GM18505 (cell line): ENCODE measurements around the gene IPO4.

Experiments used
- ATAC-seq: cut with Tn5 transposase; IDR thresholded peaks from one replicate; pipeline ENCODE4 v1.9.1; 2021; ENCODE audit not compliant: unreplicated experiment
- POLR2A ChIP-seq: IDR thresholded peaks from 4 replicates; pipeline ENCODE4 v1.6.1; 2011; ENCODE audit warnings: borderline replicate concordance; ENCODE audit not compliant: insufficient read depth, insufficient read length; ENCODE audit errors: extremely low read depth

IPO4 gene

GRCh38 chr14:24136684-24137528 lies 51.7 kb downstream of the IPO4 start:
- no peak for ATAC-seq
- no peak for TF ChIP-seq POLR2A

GRCh38 chr14:24135834-24136683 lies 52.6 kb downstream of the IPO4 start, which contains the start of gene PSME1:
PSME1 (plus strand) TSS chr14:24136194; CDS start chr14:24136263, 69 bp downstream.
- peak; percentile 85 for ATAC-seq
- TF ChIP-seq POLR2A, result peak; percentile 62

- ATAC-seq, result no peak
- no peak for TF ChIP-seq POLR2A
Measured at GRCh38 chr14:24135584-24135833, 53.1 kb downstream of the IPO4 start.

DNA sequence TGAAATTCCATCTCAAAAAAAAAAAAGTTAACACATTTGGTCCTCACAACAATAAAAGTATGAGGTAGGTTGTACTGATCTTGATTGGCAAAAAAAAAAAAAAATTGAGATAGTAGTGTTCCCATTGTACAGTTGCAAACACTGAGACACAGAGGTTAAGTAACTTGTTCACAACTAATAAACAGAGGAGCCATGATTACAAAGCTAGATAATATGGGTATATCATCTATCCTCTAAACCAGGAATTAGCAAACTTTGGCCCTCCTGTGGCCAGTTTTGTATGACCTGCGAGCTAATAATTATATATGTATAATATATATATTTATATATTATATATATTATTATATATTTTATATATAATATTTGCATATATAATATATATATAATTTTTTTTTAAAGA lies 54.9 kb downstream of the IPO4 start:
- no peak for ATAC-seq
- no peak for TF ChIP-seq POLR2A

GRCh38 chr14:24132976-24133375 lies 55.6 kb downstream of the IPO4 start:
- ATAC-seq, result no peak
- TF ChIP-seq POLR2A, result no peak

- ATAC-seq, result no peak
- TF ChIP-seq POLR2A, result no peak
Measured at GRCh38 chr14:24132061-24132685, 56.4 kb downstream of the IPO4 start.

- ATAC-seq, result no peak
- TF ChIP-seq POLR2A, result no peak
Measured at GRCh38 chr14:24131549-24131966, 57.1 kb downstream of the IPO4 start.

GRCh38 chr14:24130717-24131548 lies 57.7 kb downstream of the IPO4 start:
- ATAC-seq, result no peak
- no peak for TF ChIP-seq POLR2A

DNA sequence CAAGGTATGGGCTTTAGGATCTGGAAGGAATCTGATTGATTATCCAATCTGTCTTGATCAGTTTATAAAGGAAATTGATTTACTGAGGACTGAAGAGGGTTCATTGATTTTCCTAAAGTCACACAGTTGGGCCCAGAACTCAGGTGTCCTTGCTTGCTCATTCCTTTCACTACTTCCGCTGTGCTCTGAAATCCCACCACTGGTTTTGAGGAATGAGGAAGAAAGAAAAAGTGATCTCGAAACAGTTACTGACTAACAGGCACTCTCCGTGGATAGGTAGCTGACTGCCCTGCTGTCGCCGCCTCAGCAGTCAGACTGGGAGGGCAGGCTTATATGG lies 58.3 kb downstream of the IPO4 start, which contains the start of gene FITM1:
TSS of gene FITM1 (plus strand) at position 280 of the 337 bp plus-strand sequence. CDS start 905 bp downstream, outside the sequence.
- TF ChIP-seq POLR2A, result no peak
- no peak for ATAC-seq
